HG03039 (cell line): ENCODE results near the gene ATG12.
"Not testable (repeated sequence)": the region's sequence is repeated elsewhere in the genome, so short reads cannot be mapped to it uniquely, and the experiment has no call there.

Source experiments
- ATAC-seq: cut with Tn5 transposase; IDR thresholded peaks from one replicate; pipeline ENCODE4 v1.9.1; 2021; ENCODE audit warnings: mild to moderate bottlenecking, moderate library complexity; ENCODE audit not compliant: unreplicated experiment

ATG12 gene

GRCh38 chr5:115809946-115810345, 31.4 kb downstream of the ATG12 start:
- ATAC-seq = no peak

DNA sequence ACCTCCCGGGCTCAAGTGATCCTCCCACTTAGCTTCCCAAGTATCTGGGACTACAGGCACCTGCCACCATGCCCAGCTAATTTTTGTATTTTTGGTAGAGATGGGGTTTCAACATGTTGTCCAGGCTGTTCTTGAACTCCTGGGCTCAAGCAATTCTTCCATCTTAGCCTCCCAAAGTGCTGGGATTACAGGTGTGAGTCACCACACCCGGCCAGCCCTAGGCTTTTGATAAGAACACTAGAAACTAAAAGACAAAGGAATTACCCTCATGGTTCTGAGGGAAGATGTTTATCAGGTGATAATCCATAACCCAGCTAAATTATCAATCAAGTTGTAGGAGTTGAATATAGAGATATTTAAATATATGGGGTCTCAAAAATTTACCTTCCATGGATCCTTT, 33.3 kb downstream of the ATG12 start:
- ATAC-seq = not testable (repeated sequence)

- no peak for ATAC-seq
These were observed 33.7 kb downstream of the ATG12 start for GRCh38 chr5:115807654-115808052.

- no peak for ATAC-seq
These were observed 34.2 kb downstream of the ATG12 start for GRCh38 chr5:115806986-115807653.

GRCh38 chr5:115801984-115802383, 39.4 kb downstream of the ATG12 start:
- no peak for ATAC-seq

DNA sequence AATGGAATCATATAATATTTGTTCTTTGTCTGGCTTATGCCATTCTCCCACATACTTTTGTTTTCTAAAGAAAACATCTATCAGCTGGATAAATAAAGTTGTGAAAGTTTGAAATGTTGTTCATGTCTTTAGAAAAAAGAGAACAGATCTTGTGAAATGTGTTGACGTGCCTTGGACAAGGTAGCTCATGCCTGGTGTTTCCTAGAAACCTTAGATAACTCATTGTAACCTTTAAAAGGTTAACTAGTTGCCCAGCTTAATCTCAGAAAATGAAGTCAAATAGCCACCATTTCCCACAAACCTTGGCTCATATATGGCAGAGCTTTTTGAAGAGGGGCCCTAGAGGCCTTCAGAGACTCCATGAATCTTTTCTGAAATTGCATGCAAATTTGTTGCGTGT, 40.2 kb downstream of the ATG12 start:
- ATAC-seq = no peak

GRCh38 chr5:115800108-115800507, 41.3 kb downstream of the ATG12 start:
- ATAC-seq = no peak

GRCh38 chr5:115798252-115798651, 43.1 kb downstream of the ATG12 start:
- no peak for ATAC-seq

DNA sequence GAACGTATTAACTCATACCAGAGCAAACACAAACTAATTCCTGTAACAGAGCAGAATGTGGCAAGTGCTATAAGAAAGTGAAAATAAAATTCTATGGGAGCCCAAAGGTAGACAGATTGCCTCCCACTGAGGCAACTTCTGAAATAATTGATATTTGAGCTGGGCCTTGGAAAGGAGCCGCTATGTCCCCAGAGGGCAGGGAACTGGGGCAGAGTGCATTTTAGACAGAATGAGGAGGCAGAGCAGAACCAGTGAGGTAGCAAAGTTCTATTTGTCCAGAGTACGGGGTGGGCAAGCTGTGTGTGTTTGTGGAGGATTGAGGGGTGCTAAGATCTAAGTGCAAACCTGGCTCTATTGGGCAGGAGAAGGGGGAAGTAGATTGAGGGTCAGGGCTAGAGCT, 44.7 kb downstream of the ATG12 start:
- no peak for ATAC-seq

GRCh38 chr5:115795700-115796099, 45.7 kb downstream of the ATG12 start:
- no peak for ATAC-seq

DNA sequence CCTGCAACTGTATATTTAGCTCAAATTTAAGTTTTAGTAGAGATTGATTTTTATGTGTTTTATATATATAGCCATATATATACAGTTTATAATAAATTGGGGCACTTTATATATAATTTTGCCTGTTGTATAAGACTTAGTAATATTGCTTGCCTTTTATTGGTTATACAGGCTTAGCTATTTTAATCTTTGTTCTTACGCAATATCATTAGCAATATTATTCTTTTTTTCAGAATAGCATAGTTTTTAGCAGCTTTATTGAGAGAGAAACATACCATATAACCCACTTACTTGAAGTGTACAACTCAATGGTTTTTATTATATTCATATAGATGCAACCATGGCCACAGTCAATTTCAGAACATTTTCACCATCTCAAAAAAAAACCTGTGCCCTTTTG, 52.9 kb downstream of the ATG12 start:
- no peak for ATAC-seq

DNA sequence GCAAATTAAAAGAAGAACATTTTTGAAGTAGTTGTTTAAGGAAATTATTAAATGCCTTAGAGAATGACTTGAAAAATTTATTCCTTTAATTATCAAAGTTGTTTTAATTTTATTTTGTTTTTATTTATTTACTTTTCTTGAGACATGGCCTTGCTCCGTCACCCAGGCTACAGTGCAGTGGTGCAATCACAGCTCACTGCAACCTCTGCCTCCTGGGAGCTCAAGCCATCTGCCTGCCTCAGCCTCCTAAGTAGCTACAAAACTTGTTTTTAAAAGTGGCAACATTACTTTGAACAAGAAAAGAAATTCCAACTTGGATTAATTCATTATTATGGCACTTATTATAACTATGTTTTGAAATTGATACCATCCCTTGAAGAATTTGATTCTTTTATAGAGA, 53.9 kb downstream of the ATG12 start:
- ATAC-seq = no peak

GRCh38 chr5:115785381-115786065, 55.8 kb downstream of the ATG12 start:
- ATAC-seq = no peak

DNA sequence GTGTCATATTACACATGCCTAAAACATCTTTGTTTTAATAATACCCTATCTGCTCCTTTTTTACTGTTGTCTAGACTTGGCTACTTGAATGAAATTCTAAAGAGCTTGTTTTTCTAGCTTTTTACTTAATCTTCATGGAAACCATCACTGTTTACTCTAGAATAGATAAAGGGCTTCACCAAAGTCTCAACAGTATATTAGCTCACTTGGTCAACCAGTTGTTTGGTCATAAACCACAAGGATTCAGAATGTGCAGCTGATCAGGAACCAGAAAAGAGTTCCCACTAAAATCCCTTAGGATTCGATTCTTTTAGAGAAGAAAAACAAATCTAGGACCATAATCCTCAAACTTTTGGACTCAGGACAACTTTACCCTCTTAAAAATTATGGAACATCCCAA, 62.9 kb downstream of the ATG12 start:
- no peak for ATAC-seq
